HG02642 (cell line): Measurements from ENCODE around the gene NRF1.
"Not testable (repeated sequence)": the region's sequence is repeated elsewhere in the genome, so short reads cannot be mapped to it uniquely, and the experiment has no call there.

Experiments
- ATAC-seq: cut with Tn5 transposase; IDR thresholded peaks from one replicate; pipeline ENCODE4 v1.9.1; 2021; ENCODE audit warnings: mild to moderate bottlenecking; ENCODE audit not compliant: unreplicated experiment, poor library complexity

NRF1 gene

GRCh38 chr7:129611246-129612111 is at the start of gene NRF1:
NRF1 (plus strand) TSS chr7:129611720; CDS start chr7:129657352, 45,632 bp downstream.
- ATAC-seq = peak; percentile 83

GRCh38 chr7:129566323-129566722 is 45.2 kb upstream of the NRF1 start:
- not testable (repeated sequence) for ATAC-seq

GRCh38 chr7:129567377-129567776 is 44.1 kb upstream of the NRF1 start:
- ATAC-seq = no peak

GRCh38 chr7:129568240-129568639 is 43.3 kb upstream of the NRF1 start:
- no peak for ATAC-seq

GRCh38 chr7:129569326-129569725 is 42.2 kb upstream of the NRF1 start:
- ATAC-seq = no peak

- ATAC-seq = no peak
These were observed 41.7 kb upstream of the NRF1 start for GRCh38 chr7:129569811-129570215.

- ATAC-seq = no peak
These were observed 40.3 kb upstream of the NRF1 start for GRCh38 chr7:129571201-129571600.

- ATAC-seq = no peak
These were observed 39.3 kb upstream of the NRF1 start for GRCh38 chr7:129572205-129572604.

- ATAC-seq = no peak
These were observed 37.0 kb upstream of the NRF1 start for GRCh38 chr7:129574487-129574886.

GRCh38 chr7:129575699-129576098 is 35.8 kb upstream of the NRF1 start:
- ATAC-seq = no peak

GRCh38 chr7:129576138-129576537 is 35.4 kb upstream of the NRF1 start:
- ATAC-seq = no peak

GRCh38 chr7:129578829-129579228 is 32.7 kb upstream of the NRF1 start:
- ATAC-seq = no peak

- ATAC-seq = not testable (repeated sequence)
These were observed 25.3 kb upstream of the NRF1 start for GRCh38 chr7:129586179-129586578.

GRCh38 chr7:129588268-129588667 is 23.3 kb upstream of the NRF1 start:
- no peak for ATAC-seq

- no peak for ATAC-seq
These were observed 19.7 kb upstream of the NRF1 start for GRCh38 chr7:129591868-129592267.

- ATAC-seq = not testable (repeated sequence)
These were observed 15.1 kb upstream of the NRF1 start for GRCh38 chr7:129596386-129596785.

GRCh38 chr7:129597672-129598071 is 13.8 kb upstream of the NRF1 start:
- ATAC-seq = no peak

GRCh38 chr7:129599174-129599573 is 12.3 kb upstream of the NRF1 start:
- no peak for ATAC-seq

GRCh38 chr7:129603594-129603993 is 7.9 kb upstream of the NRF1 start:
- ATAC-seq = not testable (repeated sequence)

GRCh38 chr7:129604021-129604420 is 7.5 kb upstream of the NRF1 start:
- ATAC-seq = not testable (repeated sequence)

GRCh38 chr7:129604713-129605437 is 6.6 kb upstream of the NRF1 start:
- no peak for ATAC-seq
